SW 1271 (cell line): ENCODE data around the gene HEXIM1.

Experiments
- DNase-seq, 2 experiments: peaks; one replicate each; lab custom pipeline; 2025; lab: John Stamatoyannopoulos, UW

Gene HEXIM1

GRCh38 chr17:45129940-45130680, 18.2 kb upstream of the HEXIM1 start:
- peak in 1 of 2 experiments; percentile 39 for DNase-seq

GRCh38 chr17:45130681-45131615, 17.3 kb upstream of the HEXIM1 start:
- no peak for DNase-seq

GRCh38 chr17:45131616-45132319, 16.5 kb upstream of the HEXIM1 start:
- DNase-seq = peak in 1 of 2 experiments; percentile 26

GRCh38 chr17:45132320-45132571, 16.0 kb upstream of the HEXIM1 start, which contains the start of gene PLCD3:
Gene PLCD3, minus strand, starts transcription at chr17:45132515. Its CDS starts 105 bp downstream, at chr17:45132410.
- no peak for DNase-seq

- peak; percentile 61 to 75 for DNase-seq
Observed at GRCh38 chr17:45132572-45133463, 15.5 kb upstream of the HEXIM1 start.

GRCh38 chr17:45135192-45135977, 12.9 kb upstream of the HEXIM1 start, which contains the start of gene ACBD4:
Gene ACBD4, plus strand, starts transcription at chr17:45135687. Its CDS starts 458 bp downstream, at chr17:45136145.
- DNase-seq = peak; percentile 94 to 97

- DNase-seq = no peak
Observed at GRCh38 chr17:45135978-45136791, 12.1 kb upstream of the HEXIM1 start.

- no peak for DNase-seq
Observed at GRCh38 chr17:45136846-45137560, 11.3 kb upstream of the HEXIM1 start.

GRCh38 chr17:45137561-45138305, 10.5 kb upstream of the HEXIM1 start:
- no peak for DNase-seq

GRCh38 chr17:45138911-45139532, 9.3 kb upstream of the HEXIM1 start:
- no peak for DNase-seq

GRCh38 chr17:45139533-45139920, 8.7 kb upstream of the HEXIM1 start:
- no peak for DNase-seq

- DNase-seq = no peak
Observed at GRCh38 chr17:45143094-45143670, 5.1 kb upstream of the HEXIM1 start.

GRCh38 chr17:45143767-45144198, 4.5 kb upstream of the HEXIM1 start:
- no peak for DNase-seq

GRCh38 chr17:45144199-45145034, 3.9 kb upstream of the HEXIM1 start:
- no peak for DNase-seq

- DNase-seq = no peak
Observed at GRCh38 chr17:45145035-45145389, 3.3 kb upstream of the HEXIM1 start.

- DNase-seq = no peak
Observed at GRCh38 chr17:45146166-45146565, 2.1 kb upstream of the HEXIM1 start.

- DNase-seq = no peak
Observed at GRCh38 chr17:45146592-45146889, 1.7 kb upstream of the HEXIM1 start.
